Stimulated activated CD8-positive, alpha-beta memory T cell treated with anti-CD3 and anti-CD28 coated beads, Interleukin-7, amount 100 ng/mL, for 48 hours (primary cell): ENCODE results near the gene NDUFA8.
A peak's percentile ranks its signal among the peaks of the same experiment; 100 is the strongest.

Source experiments
- DNase-seq, 2 donors: peaks; one replicate each; pipeline ENCODE4 v3.0.0-alpha.2; 2020; ENCODE audit warnings: low read depth in 1 of 2; ENCODE audit errors: extremely low read depth in 1 of 2

Gene NDUFA8

DNA sequence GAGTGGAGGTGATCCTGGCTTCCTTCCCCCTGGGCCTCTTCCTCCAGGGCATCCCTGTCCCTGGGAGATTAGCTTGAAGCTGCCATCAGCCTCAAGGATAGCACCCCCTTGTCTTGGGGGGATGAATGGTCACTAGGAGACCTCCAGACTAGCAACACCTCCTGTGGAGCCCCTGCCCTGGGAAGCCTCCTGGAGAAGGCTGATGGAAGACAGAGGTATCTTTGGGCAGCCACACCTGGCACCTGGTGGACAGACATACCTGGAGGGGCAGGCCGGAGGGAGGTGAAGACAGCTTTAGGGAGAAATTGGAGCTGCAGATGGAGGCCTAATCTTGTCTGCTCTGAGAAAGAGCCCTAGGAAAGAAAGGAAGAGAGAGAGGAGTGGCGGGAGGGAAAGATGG, 57.4 kb downstream of the NDUFA8 start:
- no peak for DNase-seq

DNA sequence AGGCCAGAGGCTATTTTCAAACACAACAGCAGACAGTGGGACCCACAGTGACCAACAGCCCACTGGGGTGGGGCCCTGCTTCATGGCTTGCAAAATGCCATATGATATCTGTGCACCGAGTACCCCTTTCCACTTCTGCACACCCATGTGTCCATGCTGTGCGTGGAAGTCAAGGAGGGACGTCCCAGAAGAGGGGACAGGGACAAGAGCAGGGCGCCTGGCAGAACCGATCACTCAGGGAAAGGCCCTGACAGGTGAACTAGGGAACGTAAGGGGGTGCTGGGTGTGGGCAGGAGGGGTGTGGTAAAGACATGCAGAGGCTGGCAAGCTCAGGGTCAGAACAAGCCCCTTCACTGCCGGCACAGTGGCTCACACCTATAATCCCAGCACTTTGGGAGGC, 58.8 kb downstream of the NDUFA8 start:
- DNase-seq = no peak

DNA sequence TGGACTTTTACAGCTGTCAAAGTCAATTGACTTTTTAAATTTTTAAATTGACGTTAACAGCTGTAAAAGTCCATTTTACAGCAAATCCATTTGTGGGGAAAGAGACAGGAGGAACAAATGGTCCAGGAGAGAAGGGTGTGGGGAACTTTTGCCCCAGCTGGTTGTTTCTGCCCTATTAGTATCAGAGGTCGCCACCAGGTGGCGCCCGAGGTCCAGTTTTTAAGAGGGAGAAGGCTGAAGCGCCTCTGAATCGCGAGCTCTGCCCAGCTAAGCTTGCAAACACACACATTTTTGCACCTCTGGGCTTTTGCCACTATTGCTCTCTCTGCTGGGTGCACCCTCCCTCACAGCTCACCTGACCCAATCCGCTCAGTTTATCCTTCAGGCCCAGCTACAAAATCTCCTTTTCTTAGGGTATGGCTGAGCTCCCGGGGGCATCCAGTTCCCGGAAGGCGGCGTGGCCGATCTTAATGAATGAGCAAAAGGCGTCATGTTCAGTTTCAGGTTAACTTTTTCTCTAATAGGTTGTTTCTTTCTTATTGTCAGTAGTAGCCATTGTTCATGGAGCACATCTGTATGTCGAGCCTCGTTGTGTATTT, 60.2 kb downstream of the NDUFA8 start:
- peak; percentile 33 to 41 for DNase-seq

DNA sequence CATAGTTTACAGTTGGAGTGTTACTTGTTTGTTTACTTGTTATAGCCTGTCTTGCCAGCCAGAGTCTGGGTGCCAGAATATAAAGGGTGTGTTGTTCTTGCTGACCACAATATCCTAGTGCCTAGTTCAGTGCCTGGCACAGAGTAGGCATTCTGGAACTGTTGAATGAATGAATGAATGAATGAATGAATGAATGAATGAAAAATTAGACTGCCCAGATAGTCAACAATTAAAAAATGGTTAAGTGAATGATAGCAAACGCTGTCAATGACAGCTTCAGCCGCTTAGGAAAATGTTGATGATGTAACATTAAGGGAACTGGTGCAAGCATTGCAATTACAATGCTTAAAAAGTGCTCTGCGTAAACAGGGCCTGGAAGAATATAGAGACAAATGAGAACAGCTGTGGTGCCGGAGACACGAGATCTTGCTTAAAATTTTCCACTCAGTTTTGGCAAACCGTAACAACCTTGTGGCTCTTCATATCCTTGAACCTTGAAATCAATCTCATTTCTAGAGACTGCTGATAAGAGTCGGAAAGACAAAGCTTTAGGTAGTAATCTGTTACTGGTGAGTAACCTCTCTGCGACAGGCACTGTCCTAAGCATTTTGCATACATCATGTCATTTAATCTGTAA, 61.8 kb downstream of the NDUFA8 start:
- no peak for DNase-seq

DNA sequence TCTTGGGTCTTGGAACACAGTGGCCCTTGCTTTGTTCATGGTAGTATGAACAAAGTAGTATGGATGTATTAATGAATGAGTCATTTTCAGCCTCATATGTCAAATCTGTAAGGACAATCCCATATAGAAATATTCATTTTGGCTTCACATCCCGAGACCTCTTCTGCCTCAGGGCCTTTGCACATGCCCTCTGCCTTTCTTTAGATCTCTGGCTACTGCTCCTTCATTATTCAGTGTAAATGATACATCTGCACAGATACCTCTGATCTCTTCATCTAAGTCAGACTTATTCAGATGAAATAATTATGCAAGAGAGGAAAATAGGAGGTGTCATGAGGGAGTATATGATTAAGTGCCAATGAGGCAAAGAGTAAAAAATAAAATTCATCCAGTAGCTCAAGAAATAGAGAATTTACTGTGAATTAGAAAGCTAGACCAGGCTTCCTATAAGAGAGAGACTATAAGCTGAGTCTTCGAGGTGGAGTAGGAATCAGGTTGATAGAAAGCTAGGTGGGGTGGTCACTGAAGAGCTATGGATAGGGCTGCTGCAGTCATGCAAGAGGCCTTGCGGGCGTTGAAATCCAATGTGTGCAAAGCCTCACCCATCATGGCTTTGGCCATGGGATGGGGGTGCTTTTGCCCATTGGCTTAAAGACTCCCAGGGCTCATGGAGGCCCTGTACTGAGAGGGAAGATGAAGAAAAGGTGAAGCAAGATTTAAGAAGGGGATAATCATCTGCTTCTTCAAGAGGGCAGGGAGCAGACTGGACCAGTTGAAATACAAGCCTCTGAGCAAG, 62.8 kb downstream of the NDUFA8 start:
- DNase-seq = no peak

DNA sequence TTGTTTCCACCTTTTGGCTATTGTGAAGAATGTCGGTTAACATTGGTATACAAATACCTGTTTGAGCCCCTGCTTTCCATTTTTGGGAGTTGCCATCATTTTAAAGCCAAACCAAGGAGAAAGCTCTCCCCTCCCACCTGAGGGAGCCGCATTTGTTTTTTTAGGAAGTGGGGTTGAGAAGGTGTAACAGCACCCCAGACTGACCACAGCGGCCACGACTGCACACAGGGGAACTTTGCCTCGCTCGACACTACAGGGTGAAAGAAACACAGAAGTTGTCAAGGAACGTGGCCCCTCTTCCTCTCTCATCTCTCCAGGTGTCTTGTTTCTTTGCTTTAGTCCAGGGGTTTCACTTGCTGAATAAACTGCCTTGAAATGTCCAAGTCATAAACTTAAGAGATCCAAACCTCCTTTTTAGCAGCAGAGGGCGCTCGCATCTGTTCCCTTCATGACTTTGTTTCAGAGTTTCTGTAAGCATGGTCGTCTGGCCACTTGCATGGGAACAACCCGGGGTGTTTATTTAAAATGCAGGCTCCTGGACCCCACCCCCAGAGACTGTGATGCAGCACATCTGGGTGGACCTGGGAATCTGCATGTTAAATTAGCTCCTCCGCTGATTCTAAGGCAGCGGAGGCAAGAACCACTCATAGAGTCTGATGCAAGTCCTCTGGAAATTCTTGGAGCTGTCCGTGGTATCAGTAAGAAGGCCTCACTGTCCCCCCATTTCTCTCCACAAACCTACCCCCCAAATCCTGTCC, 64.4 kb downstream of the NDUFA8 start:
- DNase-seq = peak; percentile 5 to 24
